Hematopoietic multipotent progenitor cell (in vitro differentiated cells): ENCODE results near the gene EIF3B. TPM values are rescaled to one million over a fixed set of nuclear protein-coding genes. Genes with fewer than 3 reads are reported as not detected.
A peak's percentile ranks its signal among the peaks of the same experiment; 100 is the strongest.
"Not testable (repeated sequence)": the region's sequence is repeated elsewhere in the genome, so short reads cannot be mapped to it uniquely, and the experiment has no call there.

ENCODE experiments used
- DNase-seq, 3 donors: peaks; one replicate each; pipeline ENCODE4 v3.0.0-alpha.2; 2011 to 2015; ENCODE audit warnings: low read depth in 2 of 3, low spot score in 2 of 3
- total RNA-seq: library from RNA; depleted of rRNA; stranded (reverse); fragments of >200 nt; gene quantifications from one replicate; pipeline ENCODE4 v1.2.3, GENCODE V29; 2012

The EIF3B gene
- total RNA-seq, 1 donor: 117 TPM

DNA sequence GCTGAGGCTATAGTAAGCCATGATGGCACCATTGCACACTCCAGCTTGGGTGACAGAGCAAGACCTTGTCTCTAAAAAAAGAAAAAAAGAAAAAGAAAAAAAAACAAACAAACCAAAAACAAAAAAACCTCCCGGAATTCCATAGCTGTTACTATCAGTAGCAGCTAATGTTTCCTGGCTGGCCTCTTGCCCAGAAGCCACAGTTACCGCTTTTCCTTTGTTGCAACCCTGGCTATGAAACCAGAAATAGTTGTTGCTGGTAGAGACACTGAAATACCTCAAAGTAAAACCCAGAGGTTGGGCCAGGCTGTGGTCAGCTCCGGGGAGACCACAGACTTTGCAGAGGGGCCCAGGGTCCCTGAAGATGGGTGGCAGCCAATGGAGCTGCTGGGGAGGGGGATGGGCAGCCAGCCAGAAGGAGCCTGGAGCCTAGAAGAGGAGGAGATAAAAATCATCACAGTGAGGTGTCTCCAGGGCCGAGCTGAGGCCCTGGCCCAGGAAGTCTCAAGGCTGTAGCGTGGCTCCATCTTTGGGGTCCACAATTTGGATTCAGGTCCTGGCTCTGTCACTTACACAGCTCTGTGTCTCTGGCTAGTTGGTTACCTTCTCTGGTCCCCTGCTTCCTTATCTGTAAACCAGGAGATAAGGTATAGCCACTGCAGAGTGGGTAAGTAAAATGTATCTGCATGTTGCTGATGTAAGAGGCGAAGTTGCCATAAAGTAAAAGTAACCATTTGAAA, 45.4 kb downstream of the EIF3B start:
- peak in 2 of 3 donors; percentile 90 to 96 for DNase-seq

DNA sequence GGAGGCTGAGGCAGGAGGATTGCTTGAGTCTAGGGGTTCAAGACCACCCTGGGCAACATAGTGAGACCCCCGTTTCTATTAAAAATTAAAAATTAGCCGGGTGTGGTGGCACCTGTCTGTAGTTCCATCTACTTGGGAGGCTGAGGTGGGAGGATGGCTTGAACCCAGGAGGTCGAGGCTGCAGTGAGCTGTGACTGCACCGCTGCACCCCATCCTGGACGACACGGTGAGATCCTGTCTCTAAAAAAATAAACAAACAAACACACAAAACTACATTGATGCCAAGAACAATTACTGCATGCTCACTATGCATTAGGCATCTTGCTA, 48.0 kb downstream of the EIF3B start:
- DNase-seq: no peak

DNA sequence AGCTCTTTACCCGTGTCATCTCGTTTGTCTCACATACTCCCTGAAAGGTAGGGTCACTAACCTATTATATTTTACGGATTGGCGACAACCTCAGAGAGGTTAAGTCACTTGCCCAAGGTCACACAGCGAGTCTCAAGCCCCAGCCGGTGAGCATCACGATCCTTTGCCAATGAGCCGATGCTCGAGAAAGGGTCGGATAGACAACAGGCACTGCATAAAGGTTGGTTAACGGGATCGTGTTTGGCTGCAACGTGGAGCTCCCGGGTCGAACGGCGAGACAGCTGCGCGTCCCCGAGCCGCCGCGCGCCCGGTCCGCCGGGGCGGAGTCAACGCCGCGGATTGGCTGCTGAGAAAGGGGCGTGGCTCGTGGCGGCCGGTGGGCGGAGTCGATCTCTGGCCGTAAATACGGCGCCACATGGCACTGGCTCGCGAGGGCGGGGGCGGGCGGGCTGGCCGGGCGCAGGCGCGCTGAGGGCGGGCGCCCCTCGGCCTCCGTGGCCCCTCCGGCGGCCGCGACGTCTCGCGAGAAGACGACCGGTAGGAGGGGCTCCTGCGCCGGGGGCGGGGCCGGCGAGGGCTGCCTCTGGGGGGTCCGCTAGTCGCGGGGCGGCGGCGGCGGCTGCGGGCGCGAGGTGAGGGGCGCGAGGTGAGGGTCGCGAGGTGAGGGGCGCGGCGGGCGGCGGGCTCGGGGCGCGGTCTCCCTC, 48.5 kb downstream of the EIF3B start, which contains the start of gene CHST12:
Gene CHST12, plus strand, starts transcription at position 598 of the 704 bp plus-strand sequence. CDS start 29,029 bp downstream, outside the sequence.
- peak; percentile 91 to 95 (median 95) for DNase-seq

DNA sequence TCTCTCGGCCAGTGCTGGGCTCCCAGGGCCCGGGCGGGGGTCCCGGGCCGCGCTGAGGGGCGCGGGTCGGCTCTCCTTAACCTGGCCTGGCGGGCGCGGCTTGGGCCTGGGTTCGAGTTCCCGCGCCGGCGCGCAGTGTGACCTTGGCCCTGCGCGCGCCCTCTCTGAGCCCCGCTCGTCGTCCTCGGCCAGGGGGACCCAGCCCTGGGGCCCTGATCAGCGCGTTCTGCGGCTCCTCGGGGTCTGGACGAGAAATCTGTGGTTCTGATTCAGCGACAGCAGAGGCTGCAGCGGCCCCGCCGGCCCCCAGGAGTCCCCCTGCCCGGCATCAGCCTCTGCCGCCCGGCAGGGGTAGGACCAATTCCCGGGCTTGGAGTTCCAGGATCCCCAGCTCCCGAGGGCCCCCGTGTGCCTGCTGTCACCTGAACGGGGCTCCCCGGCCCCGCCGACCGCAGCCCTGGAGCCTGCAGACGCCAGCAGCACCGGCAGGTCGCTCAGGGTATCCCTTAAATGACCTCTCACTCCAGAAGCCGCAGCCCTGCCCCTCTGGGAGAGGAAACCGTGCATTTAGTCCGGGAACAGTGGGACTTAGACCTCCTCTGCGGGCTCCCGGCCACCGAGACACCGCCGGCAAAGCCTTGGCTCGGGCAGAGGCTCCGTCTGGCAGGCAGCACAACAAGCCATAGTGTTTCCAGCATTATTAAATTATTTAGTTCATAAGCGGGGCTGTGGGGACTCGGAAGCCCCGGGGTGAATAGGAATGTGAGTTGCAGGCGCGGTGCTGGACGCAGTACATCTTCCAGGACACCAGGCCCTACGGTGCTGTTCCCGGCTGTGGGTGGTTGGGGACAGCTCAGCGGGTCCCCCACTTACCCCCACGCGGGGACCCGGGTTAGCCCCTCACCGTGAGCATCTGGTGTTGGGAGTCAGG, 49.4 kb downstream of the EIF3B start:
- no peak for DNase-seq

DNA sequence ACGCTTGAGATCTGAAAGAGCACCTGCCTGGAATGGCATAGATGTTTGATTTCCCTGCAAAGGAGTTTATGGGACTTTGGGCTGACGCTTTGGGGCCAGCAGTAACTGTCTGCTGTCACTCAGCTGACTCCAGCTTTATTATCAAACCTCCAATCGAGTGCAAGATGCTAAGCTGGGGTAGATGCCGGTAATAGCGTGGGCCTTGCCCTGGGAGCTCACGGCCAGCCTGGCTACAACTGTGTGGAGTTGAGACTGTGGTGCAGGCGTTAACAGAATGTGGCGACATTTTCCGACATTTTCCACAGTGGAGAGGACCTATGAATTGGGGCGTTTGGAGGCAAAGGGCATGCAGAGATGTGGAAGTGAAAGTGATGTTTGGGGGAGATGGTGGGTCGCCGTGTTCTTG, 50.1 kb downstream of the EIF3B start:
- DNase-seq: no peak

DNA sequence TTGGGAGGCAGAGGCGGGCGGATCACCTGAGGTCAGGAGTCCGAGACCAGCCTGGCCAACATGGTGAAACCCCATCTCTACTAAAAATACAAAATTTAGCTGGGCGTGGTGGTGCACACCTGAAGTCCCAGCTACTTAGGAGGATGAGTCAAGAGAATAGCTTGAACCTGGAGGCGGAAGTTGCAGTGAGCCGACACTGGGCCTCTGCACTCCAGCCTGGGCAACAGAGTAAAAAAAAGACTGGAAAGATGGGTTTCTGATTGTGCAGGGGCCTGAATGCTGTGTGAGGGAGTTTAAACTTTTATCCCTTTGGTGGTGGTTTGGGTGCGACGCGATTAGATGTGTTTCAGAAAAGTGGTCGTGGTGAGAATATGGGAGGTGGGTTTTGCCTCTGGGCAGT, 50.6 kb downstream of the EIF3B start:
- no peak for DNase-seq

DNA sequence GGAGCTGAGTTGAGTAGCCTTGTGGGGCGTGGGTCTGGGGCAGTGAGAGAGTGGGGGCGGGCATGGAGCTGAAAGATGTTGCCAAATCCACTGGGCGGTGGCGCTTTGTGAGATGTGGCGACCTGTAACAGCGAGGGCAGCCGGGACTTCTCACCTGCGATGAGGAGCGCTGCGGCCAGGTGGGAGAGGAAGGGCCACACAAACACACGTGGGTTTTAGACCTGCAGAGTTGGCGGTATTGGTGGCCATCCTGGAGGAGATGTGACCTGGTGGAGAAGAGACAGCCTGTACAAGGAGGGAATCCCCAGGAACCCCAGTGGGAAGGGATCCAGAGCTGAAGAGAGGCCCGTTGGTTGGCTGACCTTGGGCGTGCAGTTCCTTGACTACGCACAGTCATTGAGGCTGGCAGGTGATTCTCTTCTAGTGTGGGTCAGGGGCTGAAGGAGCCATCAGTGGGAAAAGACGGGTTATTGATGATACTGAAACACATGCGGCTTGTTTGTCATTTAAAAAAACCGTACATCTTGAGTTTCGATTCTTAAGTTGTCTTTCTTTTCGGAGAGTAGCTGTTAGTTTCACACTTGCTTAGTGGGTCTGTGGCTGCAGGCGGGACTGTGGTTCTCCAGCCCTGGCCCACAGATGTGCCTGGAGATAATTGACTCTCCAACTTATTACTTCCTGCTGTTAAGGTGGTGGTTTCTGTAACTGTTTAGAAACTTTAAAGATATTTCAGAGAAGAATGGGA, 51.1 kb downstream of the EIF3B start:
- peak in 2 of 3 donors; percentile 89 to 96 for DNase-seq

DNA sequence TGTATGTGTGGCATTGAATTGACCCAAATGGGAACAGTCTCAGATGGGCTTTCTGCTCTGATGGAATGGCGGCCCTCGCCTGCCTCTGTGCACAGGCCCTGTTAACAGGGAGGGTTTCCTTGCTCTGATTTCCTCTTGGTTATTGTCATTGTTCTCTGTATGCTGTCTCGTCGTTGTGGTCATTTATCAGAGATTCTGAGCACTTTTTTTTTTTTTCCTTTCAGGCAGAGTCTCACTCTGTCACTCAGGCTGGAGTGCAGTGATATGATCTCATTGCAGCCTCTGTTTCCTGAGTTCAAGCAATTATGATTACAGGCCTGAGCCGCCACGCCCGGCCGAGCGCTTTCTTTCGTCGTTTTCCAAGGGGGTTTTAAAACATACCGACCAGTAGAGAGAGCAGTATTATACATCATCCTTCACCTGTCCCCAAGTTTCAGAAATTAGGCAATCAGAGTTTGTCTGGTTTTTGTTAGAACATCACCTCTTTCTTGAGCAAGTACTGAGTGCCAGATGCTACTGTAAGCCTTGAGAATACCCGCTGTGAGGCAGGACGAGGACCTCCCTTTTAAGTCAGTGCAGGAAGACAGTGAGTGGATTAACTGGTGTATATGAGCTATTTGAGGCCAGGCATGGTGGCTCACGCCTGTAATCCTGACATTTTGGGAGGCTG, 55.3 kb downstream of the EIF3B start:
- peak in 1 of 3 donors; percentile 37 for DNase-seq

DNA sequence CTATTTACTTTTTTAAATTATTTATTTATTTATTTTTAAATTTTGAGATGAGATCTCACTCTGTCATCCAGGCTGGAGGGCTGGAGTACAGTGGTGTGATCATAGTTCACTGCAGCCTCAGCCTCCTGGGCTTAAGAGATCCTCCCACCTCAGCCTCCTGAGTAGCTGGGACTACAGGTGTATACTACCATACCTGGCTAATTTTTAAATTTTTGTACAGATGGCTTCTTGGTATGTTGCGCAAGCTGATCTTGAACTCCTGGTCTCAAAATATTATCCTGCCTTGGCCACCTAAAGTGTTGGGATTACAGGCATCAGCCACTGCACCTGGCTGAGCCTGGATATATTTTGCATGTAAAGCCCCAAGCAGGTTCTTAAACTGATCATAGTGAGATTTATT, 56.4 kb downstream of the EIF3B start:
- no peak for DNase-seq

DNA sequence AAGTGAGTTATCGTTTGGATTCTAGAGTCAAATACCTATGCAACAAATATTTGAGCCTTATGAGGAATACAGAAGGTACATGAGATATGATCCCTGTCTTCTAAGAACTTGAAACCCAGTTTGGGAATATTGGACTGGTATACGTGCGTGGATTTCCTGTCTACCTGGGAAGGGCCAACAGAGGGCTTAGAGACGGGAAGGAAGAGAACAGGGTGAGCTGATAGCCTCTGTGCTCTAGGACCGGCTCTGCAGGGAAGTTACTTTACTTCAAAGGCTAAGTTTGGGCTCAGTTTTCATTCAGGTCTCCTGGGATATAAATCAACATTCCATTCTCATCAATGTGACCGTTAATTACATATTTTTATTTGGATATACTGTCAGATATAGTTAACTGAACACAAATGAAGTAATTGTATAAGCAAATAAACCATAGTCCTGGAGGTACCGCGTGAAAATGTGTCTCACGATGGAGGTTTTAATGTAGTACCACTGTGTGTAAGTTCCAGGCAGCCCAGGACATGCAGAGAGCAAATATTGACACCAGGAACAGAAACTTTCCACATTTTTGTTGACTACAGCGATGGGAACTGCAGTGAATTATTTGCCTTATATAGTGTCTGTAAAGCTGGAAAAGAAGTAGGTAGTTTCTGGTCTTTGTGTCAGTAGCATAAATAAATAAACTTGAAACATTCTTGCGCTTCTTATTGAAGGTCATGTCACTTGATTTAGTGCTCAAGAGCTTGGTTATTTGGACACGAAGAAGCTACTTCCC, 57.4 kb downstream of the EIF3B start:
- no peak for DNase-seq

DNA sequence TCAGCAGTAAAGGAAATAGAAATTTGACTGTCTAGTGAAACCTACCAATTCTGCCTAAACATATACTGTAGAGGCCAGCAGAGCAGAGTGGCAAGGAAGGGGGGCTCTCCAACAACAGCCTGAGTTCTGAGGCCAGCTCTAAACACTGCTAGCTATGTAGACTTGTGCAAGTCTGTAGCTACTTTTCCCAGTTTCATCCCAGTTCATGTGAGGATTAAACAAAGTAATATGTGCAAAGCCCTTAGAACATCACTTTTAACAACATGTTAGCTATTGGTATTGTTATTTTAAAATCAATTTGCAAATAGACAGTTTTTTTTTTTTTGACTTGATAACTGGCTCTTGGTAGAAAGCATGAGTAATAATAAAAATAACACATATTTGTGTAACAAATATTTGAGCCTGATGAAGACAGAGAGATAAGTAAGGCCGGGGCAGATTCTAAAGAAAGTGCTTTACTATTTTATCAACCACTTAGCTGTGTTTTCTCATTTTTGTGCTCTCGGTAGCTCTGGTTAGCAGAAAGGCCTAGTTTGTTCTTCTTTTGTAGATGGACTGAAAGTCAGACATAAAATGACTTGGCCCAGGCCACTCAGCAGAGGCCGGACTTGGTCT, 58.1 kb downstream of the EIF3B start:
- DNase-seq: no peak

DNA sequence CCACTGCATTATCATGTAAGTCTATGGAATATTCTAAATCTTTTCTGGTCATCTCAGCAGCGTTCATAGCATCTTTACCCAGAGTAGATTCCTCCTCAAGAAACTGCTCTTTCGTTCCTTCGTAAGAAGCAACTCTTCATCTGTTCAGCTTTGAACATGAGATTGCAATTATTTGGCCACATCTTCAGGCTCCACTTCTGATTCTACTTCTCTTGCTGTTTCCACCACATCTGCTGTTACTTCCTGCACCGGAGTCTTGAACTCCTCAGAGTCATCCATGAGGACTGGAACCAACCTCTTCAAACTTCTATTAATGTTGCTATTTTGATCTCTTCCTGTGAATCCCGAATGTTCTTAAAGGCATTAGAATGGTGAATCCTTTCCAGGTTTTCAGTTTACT, 61.4 kb downstream of the EIF3B start:
- DNase-seq: peak in 1 of 3 donors; percentile 64

DNA sequence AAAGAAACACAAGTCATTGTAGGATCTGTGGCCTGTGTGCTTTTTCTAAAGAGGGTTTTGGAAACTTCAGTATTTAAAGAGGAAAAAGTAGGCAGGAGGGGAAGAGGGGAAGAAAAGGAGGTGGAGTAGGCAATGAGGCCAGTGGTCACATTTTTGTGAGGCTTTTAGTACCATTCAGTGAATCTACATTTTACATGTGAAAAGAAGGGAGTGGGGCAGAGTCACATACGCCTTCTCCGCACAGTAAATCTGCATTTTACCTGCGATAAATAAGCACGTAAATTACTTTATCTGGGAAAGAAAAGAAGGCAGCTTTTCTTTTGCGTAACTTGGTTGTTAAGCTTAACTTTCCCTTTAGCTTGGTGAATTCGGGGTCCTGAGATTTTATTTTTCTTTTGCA, 62.0 kb downstream of the EIF3B start:
- no peak for DNase-seq

DNA sequence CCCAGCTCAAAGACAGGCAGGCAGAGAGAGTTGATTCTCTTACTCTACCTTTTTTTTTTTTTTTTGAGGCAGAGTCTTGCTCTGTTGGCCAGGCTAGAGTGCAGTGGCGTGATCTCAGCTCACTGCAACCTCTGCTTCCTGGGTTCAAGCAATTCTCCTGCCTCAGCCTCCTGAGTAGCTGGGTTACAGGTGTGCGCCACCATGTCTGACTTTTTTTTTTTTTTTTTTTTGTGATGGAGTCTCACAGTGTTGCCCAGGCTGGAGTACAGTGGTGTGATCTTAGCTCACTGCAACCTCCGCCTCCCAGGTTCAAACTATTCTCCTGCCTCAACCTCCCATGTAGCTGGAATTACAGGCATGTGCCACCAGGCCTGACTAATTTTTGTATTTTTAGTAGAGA, 62.6 kb downstream of the EIF3B start:
- DNase-seq: not testable (repeated sequence)

DNA sequence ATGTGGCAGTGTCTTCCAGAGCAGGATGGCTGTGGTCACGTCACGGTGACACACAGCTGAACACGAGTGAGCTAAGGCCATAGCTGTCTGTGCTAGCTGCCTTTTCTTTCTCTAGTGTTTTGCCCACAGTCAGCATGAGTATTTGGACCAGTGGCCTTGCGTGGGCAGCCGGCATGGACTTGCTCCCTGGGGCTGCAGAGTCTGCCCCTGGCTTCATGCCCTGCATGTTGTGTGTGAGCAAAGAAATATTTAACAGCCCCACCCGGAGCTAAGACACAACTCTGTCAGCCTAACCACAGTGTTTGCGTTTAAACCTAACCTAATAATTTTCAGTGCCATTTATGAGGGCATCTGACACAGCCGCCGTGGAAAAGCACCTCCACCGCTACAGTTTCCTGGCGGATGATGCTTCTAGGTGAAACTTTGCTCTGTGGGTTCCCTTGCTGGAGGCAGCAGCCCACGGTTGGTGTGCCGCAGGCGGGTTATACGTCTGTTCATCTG, 63.4 kb downstream of the EIF3B start:
- DNase-seq: peak in 1 of 3 donors; percentile 41

DNA sequence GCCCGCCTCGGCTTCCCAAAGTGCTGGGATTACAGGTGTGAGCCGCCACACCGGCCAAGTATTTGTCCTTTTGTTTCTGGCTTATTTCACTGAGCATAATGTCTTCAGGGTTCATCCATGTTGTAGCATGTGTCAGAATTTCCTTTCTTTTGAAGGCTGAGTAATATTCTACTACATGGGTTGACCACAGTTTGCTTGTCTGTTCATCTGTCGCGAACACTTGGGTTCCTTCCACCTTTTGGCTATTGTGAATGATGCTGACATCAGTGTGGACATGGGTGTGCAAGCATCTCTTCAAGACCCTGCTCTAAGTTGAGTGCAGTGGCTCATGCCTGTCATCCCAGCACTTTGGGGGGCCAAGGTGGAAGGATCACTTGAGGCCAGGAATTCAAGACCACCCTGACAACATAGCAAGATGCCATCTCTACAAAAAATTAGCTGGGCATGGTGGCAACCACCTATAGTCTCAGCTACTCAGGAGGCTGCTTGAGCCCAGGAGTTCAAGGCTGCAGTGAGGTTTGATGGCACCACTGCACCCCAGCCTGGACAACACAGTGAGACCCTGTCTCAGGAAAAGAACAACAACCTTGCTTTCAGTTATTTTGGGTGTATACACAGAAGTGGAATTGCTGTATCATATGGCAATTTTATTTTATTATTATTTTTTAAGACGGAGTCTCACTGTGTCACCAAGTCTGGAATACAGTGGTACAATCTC, 65.7 kb downstream of the EIF3B start:
- no peak for DNase-seq

DNA sequence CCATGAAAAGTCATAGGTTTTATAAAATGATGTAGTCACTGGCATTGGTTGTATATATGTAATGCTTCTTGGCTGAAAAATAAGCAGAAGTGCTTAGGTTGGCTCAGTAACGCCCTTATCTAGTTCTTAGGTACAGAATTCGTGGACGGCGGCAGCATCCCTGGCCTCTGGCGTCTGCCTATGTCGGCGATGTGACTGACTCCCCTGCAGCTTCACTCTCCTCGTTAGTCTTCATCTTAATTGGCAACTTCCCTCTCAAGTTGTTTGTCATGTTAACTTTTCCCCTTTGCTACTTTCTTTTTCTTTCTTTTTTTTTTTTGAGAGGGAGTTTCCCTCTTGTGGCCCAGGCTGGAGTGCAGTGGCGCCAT, 67.3 kb downstream of the EIF3B start:
- peak in 1 of 3 donors; percentile 49 for DNase-seq

DNA sequence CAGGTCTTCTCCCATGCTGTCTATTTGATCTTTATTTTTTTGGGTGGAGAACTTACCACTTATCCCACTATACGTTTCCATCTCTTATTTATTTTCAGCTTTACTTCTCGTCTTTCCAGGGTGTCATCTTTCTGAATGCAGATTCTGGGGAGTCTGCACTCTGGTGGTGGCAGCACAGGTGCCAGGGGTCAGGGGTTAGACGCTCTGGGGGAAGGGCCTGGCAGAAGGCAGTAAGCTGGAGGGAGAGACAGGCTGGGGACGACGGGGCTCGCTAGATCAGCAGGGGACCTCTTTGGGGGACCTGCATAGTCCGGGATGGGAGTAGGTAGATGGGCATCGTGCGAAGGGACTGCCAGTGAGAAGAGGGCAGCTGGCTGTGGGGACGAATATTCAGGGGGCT, 71.1 kb downstream of the EIF3B start:
- DNase-seq: no peak
